Measurements from ENCODE around the gene ITK.
"Not testable (repeated sequence)": the region's sequence is repeated elsewhere in the genome, so short reads cannot be mapped to it uniquely, and the experiment has no call there.

ITK gene

GRCh38 chr5:157168286-157168685 is 12.4 kb upstream of the ITK start:
- DNase-seq (ENCODE audit: low spot score): no peak

- no peak for DNase-seq (ENCODE audit: low spot score)
These were observed 8.2 kb upstream of the ITK start for GRCh38 chr5:157172403-157172802.

- no peak for DNase-seq (ENCODE audit: low spot score)
These were observed 5.5 kb upstream of the ITK start for GRCh38 chr5:157175071-157175612.

GRCh38 chr5:157177953-157178352 is 2.7 kb upstream of the ITK start:
- DNase-seq (ENCODE audit: low spot score): no peak

GRCh38 chr5:157178966-157179365 is 1.7 kb upstream of the ITK start:
- no peak for DNase-seq (ENCODE audit: low spot score)

GRCh38 chr5:157182143-157182757 is 1.6 kb downstream of the ITK start:
- DNase-seq (ENCODE audit: low spot score): no peak

- no peak for DNase-seq (ENCODE audit: low spot score)
These were observed 3.6 kb downstream of the ITK start for GRCh38 chr5:157184117-157184670.

GRCh38 chr5:157185122-157185521 is 4.5 kb downstream of the ITK start:
- DNase-seq (ENCODE audit: low spot score): not testable (repeated sequence)

GRCh38 chr5:157186309-157187045 is 5.8 kb downstream of the ITK start:
- no peak for DNase-seq (ENCODE audit: low spot score)

- DNase-seq (ENCODE audit: low spot score): no peak
These were observed 6.6 kb downstream of the ITK start for GRCh38 chr5:157187046-157187754.

- DNase-seq (ENCODE audit: low spot score): no peak
These were observed 7.6 kb downstream of the ITK start for GRCh38 chr5:157188270-157188669.

GRCh38 chr5:157189223-157189622 is 8.6 kb downstream of the ITK start:
- no peak for DNase-seq (ENCODE audit: low spot score)

GRCh38 chr5:157193699-157194424 is 13.2 kb downstream of the ITK start:
- no peak for DNase-seq (ENCODE audit: low spot score)

- DNase-seq (ENCODE audit: low spot score): no peak
These were observed 15.4 kb downstream of the ITK start for GRCh38 chr5:157196045-157196444.

- no peak for DNase-seq (ENCODE audit: low spot score)
These were observed 16.4 kb downstream of the ITK start for GRCh38 chr5:157197086-157197485.

- DNase-seq (ENCODE audit: low spot score): no peak
These were observed 17.8 kb downstream of the ITK start for GRCh38 chr5:157198277-157198986.

GRCh38 chr5:157201857-157202256 is 21.2 kb downstream of the ITK start:
- no peak for DNase-seq (ENCODE audit: low spot score)

GRCh38 chr5:157203417-157203816 is 22.8 kb downstream of the ITK start:
- DNase-seq (ENCODE audit: low spot score): no peak

GRCh38 chr5:157204765-157205164 is 24.1 kb downstream of the ITK start:
- DNase-seq (ENCODE audit: low spot score): no peak

- no peak for DNase-seq (ENCODE audit: low spot score)
These were observed 25.1 kb downstream of the ITK start for GRCh38 chr5:157205708-157206107.

- not testable (repeated sequence) for DNase-seq (ENCODE audit: low spot score)
These were observed 30.0 kb downstream of the ITK start for GRCh38 chr5:157210652-157211051.

All from SW480 (cell line).